Karpas-422 (cell line): Measurements from ENCODE around the gene KDM4B. TPM values are rescaled to one million over a fixed set of nuclear protein-coding genes. Genes with fewer than 3 reads are reported as not detected.

Experiments used
- DNase-seq: peaks from one replicate; pipeline ENCODE4 v3.0.0-alpha.2; 2015
- H2AFZ ChIP-seq: fragments of 200-600 bp; sonication (generic); 2 replicates; pipeline ENCODE4 v1.6.1; 2014; ENCODE audit warnings: antibody characterized with exemption, low read length, mixed read lengths
- H3K27ac ChIP-seq: fragments of 200-600 bp; sonication (generic); 2 replicates; pipeline ENCODE4 v1.5.1; 2014; ENCODE audit warnings: mild to moderate bottlenecking, low read length, moderate library complexity
- H3K27me3 ChIP-seq: fragments of 200-600 bp; sonication (generic); 2 replicates; pipeline ENCODE4 v1.6.1; 2014; ENCODE audit warnings: low read length, mixed read lengths
- H3K36me3 ChIP-seq: fragments of 200-600 bp; sonication (generic); 2 replicates; pipeline ENCODE4 v1.6.1; 2014; ENCODE audit warnings: low read length, mixed read lengths; ENCODE audit not compliant: insufficient read depth
- H3K4me1 ChIP-seq: fragments of 200-600 bp; sonication (generic); 2 replicates; pipeline ENCODE4 v1.6.1; 2014; ENCODE audit warnings: mild to moderate bottlenecking, low read length, mixed read lengths
- H3K4me2 ChIP-seq: fragments of 200-600 bp; sonication (generic); 2 replicates; pipeline ENCODE4 v1.6.1; 2014; ENCODE audit warnings: low read length, low read depth, mild to moderate bottlenecking; ENCODE audit not compliant: poor library complexity, severe bottlenecking
- H3K4me3 ChIP-seq: fragments of 200-600 bp; sonication (generic); 2 replicates; pipeline ENCODE4 v1.5.1; 2014; ENCODE audit warnings: mild to moderate bottlenecking, antibody characterized with exemption, low read length, mixed read lengths
- H3K79me2 ChIP-seq: fragments of 200-600 bp; sonication (generic); 2 replicates; pipeline ENCODE4 v1.6.1; 2014; ENCODE audit warnings: mild to moderate bottlenecking, low read length, mixed read lengths
- H3K9ac ChIP-seq: fragments of 200-600 bp; sonication (generic); 2 replicates; pipeline ENCODE4 v1.6.0; 2014; ENCODE audit warnings: low read length
- H3K9me2 ChIP-seq: fragments of 200-600 bp; sonication (generic), shearing (Covaris generic); replicated peaks from 2 replicates; pipeline ENCODE4 v1.6.0; 2014; ENCODE audit warnings: mild to moderate bottlenecking, low read length, moderate library complexity; ENCODE audit not compliant: insufficient read depth
- H3K9me3 ChIP-seq: fragments of 300-700, 200-600 bp; sonication (generic); 2 replicates; pipeline ENCODE4 v1.6.1; 2014; ENCODE audit warnings: low read length, mixed read lengths
- H4K20me1 ChIP-seq: fragments of 200-600 bp; sonication (generic); 2 replicates; pipeline ENCODE4 v1.6.1; 2014; ENCODE audit warnings: mild to moderate bottlenecking, antibody characterized with exemption, low read length, low read depth; ENCODE audit not compliant: insufficient read depth
- total RNA-seq: library from RNA; depleted of rRNA; stranded (reverse); fragments of >200 nt; shearing (Covaris generic); gene quantifications from 2 replicates; pipeline ENCODE4 v1.2.3, GENCODE V29; 2014; ENCODE audit warnings: low replicate concordance

The KDM4B gene
- total RNA-seq, 1 experiment from 2014 or later, result 50.8 TPM

- H3K27me3 ChIP-seq, result no peaks in the 10 kb centered on the region
- H3K4me2 ChIP-seq, result no peak overlapping the region
- H3K9me3 ChIP-seq, result no peaks in the 10 kb centered on the region
- H3K36me3 ChIP-seq, result no peaks in the 10 kb centered on the region
- no peaks in the 10 kb centered on the region for H3K79me2 ChIP-seq
- H3K9ac ChIP-seq, result no peak overlapping the region
- no peaks in the 10 kb centered on the region for H3K4me1 ChIP-seq
- H3K4me3 ChIP-seq, result no peak overlapping the region
- no peaks in the 10 kb centered on the region for H4K20me1 ChIP-seq
- no peak overlapping the region for H3K27ac ChIP-seq
- no peak for DNase-seq
- H3K9me2 ChIP-seq, result no peaks in the 10 kb centered on the region
- no peak overlapping the region for H2AFZ ChIP-seq
Observed at GRCh38 chr19:5116292-5116691, 147.4 kb downstream of the KDM4B start.

DNA sequence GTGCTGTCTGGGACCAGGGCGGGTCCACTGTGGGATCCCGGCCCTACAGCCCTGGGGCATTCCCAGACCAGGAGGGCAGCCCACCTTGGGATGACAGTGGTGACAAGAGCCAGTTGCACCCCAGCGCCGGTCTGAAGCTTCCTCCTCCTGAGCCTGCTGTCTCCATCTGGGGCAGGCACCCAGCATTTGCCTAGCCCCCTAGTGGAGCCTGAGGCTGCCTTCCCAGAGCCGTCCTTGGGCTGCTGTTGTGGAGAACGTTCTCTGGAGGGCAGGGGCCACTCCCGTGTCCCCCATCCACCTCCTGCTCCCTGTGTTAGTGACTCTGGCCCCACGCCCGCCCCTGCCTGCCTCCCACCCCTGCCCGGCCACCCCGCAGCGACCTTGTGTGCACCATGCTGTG is 148.5 kb downstream of the KDM4B start:
- H3K27ac ChIP-seq, result no peak overlapping the region

DNA sequence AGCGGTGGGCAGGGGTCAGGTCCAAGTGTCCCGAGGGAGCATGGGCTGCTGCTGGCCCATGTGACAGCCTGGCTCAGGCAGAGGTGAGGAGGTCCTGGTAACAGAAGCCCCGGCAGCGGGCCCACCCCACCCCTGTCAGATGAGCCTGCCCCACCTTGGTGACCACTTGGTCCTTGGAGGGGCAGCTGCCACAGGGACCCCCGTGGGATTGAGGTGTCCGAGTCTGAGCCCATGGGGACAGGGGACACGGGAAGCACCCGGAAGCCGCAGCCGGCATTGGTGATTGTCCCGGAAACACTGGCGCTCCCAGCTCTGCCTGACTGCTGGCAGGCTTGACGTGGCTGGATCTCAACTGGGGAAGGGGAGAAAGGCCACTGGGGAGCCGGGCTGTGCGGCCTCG is 149.1 kb downstream of the KDM4B start:
- Histone ChIP-seq H3K4me2 (no peak overlapping the region), H3K79me2 (no peaks in the 10 kb centered on the region), H3K9me3 (no peaks in the 10 kb centered on the region), H3K4me3 (no peak overlapping the region), H3K9me2 (no peaks in the 10 kb centered on the region), H3K27ac (no peak overlapping the region), H3K36me3 (no peaks in the 10 kb centered on the region), H3K27me3 (no peaks in the 10 kb centered on the region), H3K9ac (no peak overlapping the region), H4K20me1 (no peaks in the 10 kb centered on the region), H3K4me1 (no peaks in the 10 kb centered on the region), H2AFZ (no peak overlapping the region)
- DNase-seq, result no peak

More for the DNA sequence above, 148.5 kb downstream of the KDM4B start:
- Histone ChIP-seq H3K9ac (no peak overlapping the region), H3K9me3 (no peaks in the 10 kb centered on the region), H3K27me3 (no peaks in the 10 kb centered on the region), H2AFZ (no peak overlapping the region), H3K4me2 (no peak overlapping the region), H3K36me3 (no peaks in the 10 kb centered on the region), H4K20me1 (no peaks in the 10 kb centered on the region), H3K79me2 (no peaks in the 10 kb centered on the region), H3K9me2 (no peaks in the 10 kb centered on the region), H3K4me1 (no peaks in the 10 kb centered on the region), H3K4me3 (no peak overlapping the region)
- peak; percentile 64 for DNase-seq

GRCh38 chr19:5119297-5119998 is 150.5 kb downstream of the KDM4B start:
- no peak for DNase-seq
- no peaks in the 10 kb centered on the region for H3K4me1 ChIP-seq
- no peak overlapping the region for H3K9ac ChIP-seq
- no peak overlapping the region for H3K27ac ChIP-seq
- H3K27me3 ChIP-seq, result no peaks in the 10 kb centered on the region
- H3K4me2 ChIP-seq, result no peak overlapping the region
- no peaks in the 10 kb centered on the region for H3K36me3 ChIP-seq
- H3K9me2 ChIP-seq, result no peaks in the 10 kb centered on the region
- H3K9me3 ChIP-seq, result no peaks in the 10 kb centered on the region
- no peaks in the 10 kb centered on the region for H3K79me2 ChIP-seq
- no peak overlapping the region for H2AFZ ChIP-seq
- H3K4me3 ChIP-seq, result no peak overlapping the region
- no peaks in the 10 kb centered on the region for H4K20me1 ChIP-seq

- no peak for DNase-seq
- H3K36me3 ChIP-seq, result no peaks in the 10 kb centered on the region
- no peaks in the 10 kb centered on the region for H3K9me2 ChIP-seq
- H3K9me3 ChIP-seq, result no peaks in the 10 kb centered on the region
- H3K9ac ChIP-seq, result no peak overlapping the region
- H3K4me2 ChIP-seq, result no peak overlapping the region
- H2AFZ ChIP-seq, result no peak overlapping the region
- H3K27me3 ChIP-seq, result no peaks in the 10 kb centered on the region
- H4K20me1 ChIP-seq, result no peaks in the 10 kb centered on the region
- H3K27ac ChIP-seq, result no peak overlapping the region
- H3K4me3 ChIP-seq, result no peak overlapping the region
- peaks cover 1% of the 10 kb centered on the region; the same call in 1 of the 2 replicates for H3K4me1 ChIP-seq
- no peaks in the 10 kb centered on the region for H3K79me2 ChIP-seq
Observed at GRCh38 chr19:5120321-5120720, 151.4 kb downstream of the KDM4B start.

DNA sequence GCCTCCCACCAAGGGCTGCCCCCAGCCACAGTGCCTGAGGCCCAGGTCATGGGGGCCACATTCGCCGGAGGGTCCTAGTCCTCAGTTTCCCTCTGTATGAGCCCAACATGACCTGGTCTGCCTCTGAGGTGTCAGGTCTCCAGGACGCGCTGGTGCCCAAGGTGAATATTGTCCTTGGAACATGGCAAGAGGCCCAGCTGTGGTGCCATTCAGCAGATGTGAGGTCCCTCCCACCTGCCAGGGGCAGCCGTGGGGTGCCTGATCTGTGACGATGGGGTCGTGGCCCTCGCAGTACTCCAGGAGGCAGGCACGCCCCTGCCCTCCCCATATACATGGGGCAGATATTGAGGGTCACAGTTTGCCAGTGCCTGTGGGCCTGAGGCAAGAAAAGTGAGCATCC is 151.9 kb downstream of the KDM4B start:
- Histone ChIP-seq H3K4me1 (peaks cover 6% of the 10 kb centered on the region), H4K20me1 (no peaks in the 10 kb centered on the region), H3K9me2 (no peaks in the 10 kb centered on the region), H3K9me3 (no peaks in the 10 kb centered on the region), H3K4me3 (no peak overlapping the region), H3K9ac (no peak overlapping the region), H3K4me2 (no peak overlapping the region), H2AFZ (no peak overlapping the region), H3K27ac (no peak overlapping the region), H3K36me3 (no peaks in the 10 kb centered on the region), H3K27me3 (no peaks in the 10 kb centered on the region), H3K79me2 (no peaks in the 10 kb centered on the region)
- DNase-seq, result no peak

DNA sequence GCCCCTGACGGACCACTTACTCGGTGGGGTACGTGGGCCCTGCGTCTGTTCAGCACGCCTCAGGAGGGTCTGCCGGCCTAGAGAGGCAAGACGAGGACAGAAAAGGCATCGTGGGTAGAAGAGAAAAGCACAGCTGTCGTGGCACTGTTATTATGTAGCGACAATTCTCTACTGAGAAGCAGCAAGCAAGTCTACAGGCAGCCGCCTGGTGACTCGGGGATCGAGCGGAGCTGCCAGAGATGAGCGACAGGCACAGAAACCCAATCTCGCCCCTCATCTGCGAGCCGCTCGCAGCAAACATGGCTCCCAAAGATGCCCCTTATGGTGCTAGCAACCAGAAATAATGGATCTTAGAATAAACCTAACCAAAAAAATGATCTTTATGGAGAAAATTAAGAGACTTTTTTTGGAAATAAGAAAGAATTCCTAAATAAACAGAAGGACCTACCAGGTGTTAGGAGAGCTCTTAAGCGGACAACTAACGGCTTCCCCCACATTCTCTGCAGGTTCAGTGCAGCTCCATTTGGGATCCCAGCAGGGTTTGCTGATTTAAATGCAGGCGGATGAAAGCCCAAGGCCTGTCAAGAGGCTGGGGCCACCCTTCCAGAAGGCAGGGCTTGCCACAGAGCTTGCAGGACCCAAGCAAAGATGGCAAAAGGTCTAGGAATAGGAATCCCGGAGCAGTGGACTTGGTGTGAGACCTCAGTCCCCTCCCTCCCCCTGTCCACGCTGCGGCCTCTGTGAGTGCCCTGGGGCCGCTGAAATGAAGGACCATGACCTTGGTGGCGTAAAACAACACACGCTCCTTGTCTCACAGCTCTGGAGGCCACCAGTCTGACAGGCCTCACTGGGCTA is 152.6 kb downstream of the KDM4B start:
- H4K20me1 ChIP-seq, result no peaks in the 10 kb centered on the region

GRCh38 chr19:5122121-5122400 is 153.1 kb downstream of the KDM4B start:
- H3K4me3 ChIP-seq, result no peak overlapping the region
- no peak for DNase-seq
- no peaks in the 10 kb centered on the region for H3K27me3 ChIP-seq
- no peak overlapping the region for H3K9ac ChIP-seq
- H3K4me1 ChIP-seq, result peaks cover 18% of the 10 kb centered on the region
- no peak overlapping the region for H3K4me2 ChIP-seq
- H3K79me2 ChIP-seq, result no peaks in the 10 kb centered on the region
- no peak overlapping the region for H2AFZ ChIP-seq
- H3K27ac ChIP-seq, result no peak overlapping the region
- no peaks in the 10 kb centered on the region for H3K9me2 ChIP-seq
- H3K36me3 ChIP-seq, result no peaks in the 10 kb centered on the region
- no peaks in the 10 kb centered on the region for H3K9me3 ChIP-seq
- no peaks in the 10 kb centered on the region for H4K20me1 ChIP-seq

More for the DNA sequence above, 152.6 kb downstream of the KDM4B start:
- no peak overlapping the region for H3K4me3 ChIP-seq
- no peak overlapping the region for H3K27ac ChIP-seq
- H3K36me3 ChIP-seq, result no peaks in the 10 kb centered on the region
- H3K79me2 ChIP-seq, result no peaks in the 10 kb centered on the region
- no peak for DNase-seq
- H3K9me3 ChIP-seq, result no peaks in the 10 kb centered on the region
- no peaks in the 10 kb centered on the region for H3K9me2 ChIP-seq
- no peaks in the 10 kb centered on the region for H3K27me3 ChIP-seq
- no peak overlapping the region for H2AFZ ChIP-seq
- H3K9ac ChIP-seq, result no peak overlapping the region
- peaks cover 13% of the 10 kb centered on the region for H3K4me1 ChIP-seq
- no peak overlapping the region for H3K4me2 ChIP-seq
